ENCODE results near the gene PRDX2. TPM values are rescaled to one million over a fixed set of nuclear protein-coding genes. Genes with fewer than 3 reads are reported as not detected.
"Not testable (repeated sequence)": the region's sequence is repeated elsewhere in the genome, so short reads cannot be mapped to it uniquely, and the experiment has no call there.

PRDX2 gene
- not detected in 2 replicates for total RNA-seq (2014; rRNA removed; shearing (Covaris generic))

DNA sequence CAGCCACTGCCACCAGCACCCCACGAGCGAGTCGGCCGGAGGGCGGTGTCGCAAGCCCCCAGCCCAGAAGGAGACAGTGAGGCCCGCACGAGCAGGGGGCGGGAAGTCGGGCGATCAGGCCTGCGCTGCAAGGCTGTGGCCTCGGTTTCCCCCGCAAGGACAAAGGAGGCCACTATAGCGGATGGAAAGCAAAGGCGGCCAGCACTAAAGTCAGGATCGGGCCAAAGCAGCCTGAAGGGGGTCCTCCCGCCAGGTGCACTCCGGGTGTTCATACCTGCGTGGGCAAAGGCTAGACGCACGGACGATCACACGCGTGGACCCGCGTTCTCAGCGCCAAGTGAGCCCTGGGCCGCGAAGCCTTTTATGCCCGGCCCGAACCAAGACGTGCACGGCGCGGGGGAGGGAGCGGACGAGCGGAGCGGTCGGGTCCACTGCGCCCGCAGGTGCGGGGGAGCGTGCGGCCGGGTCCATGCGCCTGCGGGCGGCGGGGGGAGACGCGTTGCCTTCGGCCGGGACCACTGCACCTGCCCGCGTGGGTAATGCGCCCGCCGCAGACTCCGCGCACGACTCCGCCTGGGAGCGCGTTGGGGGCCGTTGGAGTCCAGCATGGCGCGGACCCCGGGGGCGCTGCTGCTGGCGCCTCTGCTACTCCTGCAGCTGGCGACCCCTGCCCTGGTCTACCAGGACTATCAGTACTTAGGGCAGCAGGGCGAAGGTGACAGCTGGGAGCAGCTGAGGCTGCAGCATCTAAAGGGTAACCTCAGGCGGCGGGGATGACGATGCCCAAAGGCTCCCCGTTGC, at the start of gene PRDX2, which contains the start of gene THSD8:
PRDX2 (minus strand) TSS at position 335 of the 801 bp plus-strand sequence. CDS start 539 bp downstream, outside the sequence.
THSD8 (plus strand) TSS at position 604 of the 801 bp plus-strand sequence; CDS start at position 607, 3 bp downstream.
- no peak for DNase-seq (ENCODE audit: low spot score)

DNA sequence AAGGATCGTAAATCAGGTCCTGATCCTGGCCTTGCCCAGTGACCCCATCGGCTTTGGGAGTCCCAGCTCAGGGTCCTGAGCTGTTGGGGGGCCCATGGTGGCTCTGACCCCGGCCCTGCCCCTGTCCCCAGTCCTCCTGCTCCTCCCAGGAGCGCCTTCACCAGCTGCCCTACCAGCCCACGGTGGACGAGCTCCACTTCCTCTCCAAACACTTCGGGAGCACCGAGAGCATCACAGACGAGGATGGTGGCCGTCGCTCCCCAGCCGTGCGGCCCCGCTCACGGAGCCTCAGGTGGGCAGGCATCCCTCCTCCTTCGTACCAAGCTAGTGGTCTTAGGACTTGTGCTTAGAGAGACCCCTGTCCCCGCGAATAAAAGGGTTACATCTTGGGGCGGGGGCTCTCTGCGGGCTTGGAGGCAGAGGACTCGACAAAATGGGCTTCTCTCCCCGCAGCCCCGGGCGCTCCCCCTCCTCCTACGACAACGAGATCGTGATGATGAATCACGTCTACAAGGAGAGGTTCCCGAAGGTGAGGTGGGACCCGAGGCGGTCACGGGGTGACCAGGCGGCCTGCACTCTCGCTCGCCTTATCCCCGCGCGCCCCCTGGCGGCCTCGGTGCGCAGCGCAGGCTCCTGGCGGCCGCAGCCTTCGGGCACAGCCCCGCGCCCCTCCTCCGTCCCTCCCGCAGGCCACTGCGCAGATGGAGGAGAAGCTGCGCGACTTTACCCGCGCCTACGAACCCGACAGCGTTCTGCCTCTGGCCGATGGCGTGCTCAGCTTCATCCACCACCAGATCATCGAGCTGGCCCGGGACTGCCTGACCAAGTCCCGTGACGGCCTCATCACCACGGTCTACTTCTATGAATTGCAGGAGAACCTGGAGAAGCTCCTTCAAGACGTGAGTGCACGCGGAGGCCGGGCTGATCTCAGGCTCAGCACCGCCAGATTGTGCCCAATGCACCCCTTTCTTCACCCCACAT, 45.8 kb upstream of the PRDX2 start:
- DNase-seq (ENCODE audit: low spot score) = peak; percentile 86

DNA sequence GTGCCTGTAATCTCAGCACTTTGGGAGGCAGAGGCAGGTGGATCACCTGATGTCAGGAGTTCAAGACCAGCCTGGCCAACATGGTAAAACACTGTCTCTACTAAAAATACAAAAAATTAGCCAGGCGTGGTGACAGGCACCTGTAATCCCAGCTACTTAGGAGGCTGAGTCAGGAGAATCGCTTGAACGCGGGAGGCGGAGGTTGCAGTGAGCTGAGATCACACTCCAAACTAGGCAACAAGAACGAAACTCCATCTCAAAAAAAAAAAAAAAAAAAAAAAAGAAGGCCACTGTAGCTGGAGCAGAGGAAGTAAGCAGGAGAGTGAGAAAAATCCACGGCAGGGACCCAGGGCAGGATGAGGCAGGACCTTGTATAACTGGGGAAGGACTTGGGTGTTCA, 45.0 kb upstream of the PRDX2 start:
- DNase-seq (ENCODE audit: low spot score) = not testable (repeated sequence)

DNA sequence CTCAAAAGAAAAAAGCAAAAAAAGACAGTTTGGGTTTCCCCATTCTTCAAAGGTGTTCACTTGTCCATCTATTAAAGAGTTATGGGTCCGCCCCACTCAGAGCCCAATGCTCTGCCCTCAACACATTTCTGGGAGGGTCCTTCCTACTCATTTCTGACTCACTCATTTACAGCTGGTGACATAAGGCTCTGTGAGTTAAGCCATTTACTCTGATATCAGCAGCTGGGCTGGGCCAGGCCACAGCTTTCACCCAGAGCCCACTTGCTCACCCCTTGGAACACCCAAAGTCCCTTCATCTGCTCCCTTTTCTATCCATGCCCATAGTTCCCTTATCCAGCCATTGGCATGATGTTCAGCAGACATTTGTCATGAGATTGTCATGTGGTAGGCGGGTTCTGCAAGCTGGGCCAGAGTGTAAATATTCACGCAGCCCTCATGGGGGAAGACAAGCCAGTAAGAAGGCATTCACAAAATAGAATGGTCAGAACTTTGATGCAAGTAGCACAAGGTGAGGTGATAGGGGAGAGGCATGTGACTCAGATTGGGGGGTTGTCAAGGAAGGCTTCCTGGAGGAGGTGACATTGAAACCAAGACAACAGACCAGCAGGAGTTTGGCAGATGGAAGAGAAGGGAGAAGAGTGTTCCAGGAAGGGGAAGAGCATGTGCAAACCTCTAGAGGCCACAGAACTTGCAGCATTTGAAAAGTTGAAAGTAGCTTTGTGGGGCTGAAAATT, 42.6 kb upstream of the PRDX2 start:
- peak; percentile 37 for DNase-seq (ENCODE audit: low spot score)

DNA sequence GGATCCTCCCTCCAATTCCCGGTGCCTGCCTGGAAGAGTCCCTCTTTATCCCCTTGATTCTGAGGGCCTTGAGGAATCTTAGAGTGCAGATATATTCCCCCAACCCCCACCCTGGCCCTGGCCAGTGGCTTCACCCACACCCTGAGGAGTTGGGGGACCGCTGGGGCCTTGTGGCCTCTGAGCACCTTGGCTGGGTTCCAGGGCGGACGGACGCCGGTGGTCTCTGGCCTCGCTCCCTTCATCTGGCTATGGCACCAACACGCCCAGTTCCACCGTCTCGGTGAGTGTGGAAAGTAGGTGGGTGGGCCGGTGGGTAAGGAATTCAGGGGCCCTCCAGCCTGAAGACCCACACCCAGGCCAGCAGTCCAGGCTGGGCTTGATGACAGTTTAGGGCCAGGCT, 41.7 kb upstream of the PRDX2 start:
- no peak for DNase-seq (ENCODE audit: low spot score)

DNA sequence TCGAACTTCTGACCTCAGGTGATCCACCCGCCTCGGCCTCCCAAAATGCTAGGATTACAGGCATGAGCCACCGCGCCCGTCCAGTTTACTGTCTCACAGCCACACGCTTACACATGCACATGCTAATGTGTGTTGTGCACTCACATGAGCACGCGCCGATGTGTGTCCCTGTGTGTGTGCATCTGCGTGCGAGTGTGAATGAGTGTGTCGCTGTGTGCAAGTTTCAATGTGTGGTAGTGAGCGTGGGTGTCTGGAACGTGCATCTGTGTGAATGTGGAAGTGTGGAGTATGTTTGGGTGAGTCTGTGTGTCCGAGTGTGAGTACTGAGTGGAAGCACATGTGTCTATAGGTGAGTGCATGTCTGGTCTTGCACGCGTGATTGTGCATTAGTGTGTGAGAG, 40.9 kb upstream of the PRDX2 start:
- DNase-seq (ENCODE audit: low spot score) = no peak

DNA sequence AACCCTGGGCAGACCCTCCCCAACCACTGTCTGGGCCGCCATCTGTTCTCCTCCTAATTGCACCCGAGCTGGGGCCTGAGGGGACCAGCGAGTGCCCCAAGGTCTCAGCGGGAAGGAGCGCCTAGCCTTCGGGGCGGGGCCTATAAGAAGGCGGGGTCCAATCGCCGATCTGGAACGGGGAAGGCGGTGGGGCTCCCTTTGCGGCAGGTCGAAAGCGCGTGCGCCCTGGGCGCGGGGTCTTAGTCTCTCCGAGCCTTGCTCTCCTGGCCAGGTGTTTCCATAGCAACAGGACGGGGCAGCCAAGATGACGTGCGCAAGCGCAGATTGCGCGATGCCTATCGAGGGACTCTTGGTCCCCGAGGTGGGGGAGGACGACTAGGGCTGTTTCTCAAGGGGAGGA, 39.5 kb upstream of the PRDX2 start:
- DNase-seq (ENCODE audit: low spot score) = no peak

DNA sequence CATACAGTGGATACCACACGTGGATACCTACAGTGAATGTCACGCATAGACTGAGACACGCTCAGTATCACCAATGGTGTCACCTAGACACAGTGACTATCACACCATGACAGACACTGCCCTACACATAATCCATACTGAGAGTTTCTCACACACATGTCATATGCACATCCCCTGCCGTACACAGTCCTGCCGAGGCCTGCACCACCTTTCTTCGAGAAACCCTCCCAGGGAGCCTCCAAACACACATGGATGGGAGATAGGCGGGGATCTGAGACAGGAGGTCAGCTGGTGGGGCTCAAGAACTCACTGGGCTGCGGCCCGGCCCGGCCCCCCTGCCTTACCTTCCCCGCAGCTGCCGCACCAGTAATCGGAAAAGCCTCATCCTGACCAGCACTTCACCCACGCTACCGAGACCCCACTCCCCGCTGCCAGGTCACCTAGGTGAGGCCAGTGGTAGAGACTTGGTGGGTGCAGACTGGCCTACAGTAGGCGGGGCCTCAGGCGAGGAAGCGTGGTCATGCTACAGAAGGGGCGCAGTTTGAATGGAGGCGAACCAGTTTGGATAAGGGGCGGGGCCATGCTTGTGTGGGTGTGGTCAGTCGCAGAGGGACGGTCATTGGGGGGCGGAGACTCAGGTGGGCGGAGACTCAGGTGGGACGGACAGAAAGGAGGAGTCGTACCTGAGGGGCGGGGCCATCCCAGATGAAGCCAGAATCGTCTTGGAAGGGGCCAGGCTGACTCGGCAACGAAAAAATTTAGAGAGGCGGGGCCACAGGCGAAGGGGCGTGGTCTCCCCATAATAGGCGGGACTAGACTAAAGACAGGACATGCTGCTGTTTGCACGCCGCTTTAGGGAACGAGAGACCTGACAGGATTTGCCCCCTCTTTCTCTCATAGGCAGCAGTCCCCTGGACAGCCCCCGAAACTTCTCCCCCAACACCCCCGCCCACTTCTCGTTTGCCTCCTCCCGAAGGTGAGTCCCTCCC, 38.8 kb upstream of the PRDX2 start:
- peak; percentile 57 for DNase-seq (ENCODE audit: low spot score)

DNA sequence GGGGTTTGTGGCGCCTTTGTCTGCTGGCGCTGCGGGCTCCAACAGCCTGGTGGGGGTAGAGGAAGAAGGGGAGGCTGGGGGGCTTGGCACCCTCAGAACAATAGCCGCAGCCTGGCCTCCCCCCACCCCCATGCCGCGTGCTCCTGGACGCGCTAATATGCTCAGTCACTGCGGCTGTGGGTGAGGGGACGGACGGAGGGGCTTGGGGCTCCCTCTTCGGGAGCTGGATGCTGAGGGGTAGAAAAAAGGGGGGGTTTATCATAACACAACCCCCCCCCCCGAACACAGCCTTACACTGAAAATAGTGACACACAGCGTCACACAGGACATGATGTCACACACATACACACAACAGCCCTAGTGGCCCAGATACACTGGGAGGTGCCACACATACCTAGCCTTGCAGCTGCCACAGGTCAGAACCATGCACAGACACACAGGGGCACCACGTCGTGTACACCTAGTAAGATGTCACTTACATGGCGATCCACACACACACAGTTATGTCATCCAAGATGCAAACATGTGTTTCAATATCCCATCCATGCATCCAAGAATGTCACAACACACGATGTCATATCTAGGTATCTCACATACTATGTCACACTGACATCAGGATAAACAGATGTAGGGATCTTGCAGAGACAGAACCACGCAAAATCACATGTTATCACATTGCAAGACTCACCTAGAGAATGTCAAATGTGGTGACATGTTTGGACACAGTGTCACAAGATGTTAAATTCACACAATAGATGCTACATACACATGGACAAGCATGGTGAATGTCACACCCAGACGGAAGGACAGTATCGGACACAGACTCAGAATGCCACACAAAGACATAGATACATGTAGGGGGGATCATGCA, 37.5 kb upstream of the PRDX2 start:
- DNase-seq (ENCODE audit: low spot score) = no peak

DNA sequence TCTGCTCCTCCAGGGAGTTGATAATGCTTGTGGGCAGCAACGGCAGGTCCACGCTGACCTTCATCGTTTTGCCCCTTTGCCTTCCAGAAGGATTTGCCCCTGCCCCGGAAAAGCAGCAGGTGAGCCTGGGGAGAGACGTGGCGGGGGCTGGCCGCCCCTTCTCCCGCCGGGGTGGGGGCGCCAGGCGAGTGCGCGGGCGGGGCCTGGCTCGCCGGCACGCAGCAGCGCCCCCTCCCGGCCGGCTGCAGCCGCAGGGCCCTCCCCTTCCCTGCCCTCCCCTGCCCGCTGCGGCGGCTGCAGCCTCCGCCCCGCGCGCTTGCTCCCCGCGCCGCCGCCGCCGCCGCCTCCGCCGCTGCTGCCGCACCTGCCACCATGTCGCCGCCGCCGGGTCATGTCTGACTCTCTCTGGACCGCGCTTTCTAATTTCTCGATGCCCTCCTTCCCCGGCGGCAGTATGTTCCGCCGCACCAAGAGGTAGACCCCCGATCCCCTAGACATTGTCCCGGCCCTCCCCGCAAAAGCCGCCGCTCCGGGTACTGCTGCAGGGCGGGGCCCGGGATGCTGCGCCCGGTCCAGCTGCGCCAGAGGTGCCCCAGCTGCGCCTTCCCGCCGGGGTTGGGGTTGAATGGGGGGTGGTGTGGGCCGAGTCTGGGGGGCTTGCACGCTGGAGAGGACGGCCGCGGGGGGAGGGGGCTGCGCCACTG, 36.7 kb upstream of the PRDX2 start, which contains the start of gene MAST1:
MAST1 (plus strand) TSS at position 334 of the 704 bp plus-strand sequence; CDS start at position 392, 58 bp downstream.
- DNase-seq (ENCODE audit: low spot score) = no peak

DNA sequence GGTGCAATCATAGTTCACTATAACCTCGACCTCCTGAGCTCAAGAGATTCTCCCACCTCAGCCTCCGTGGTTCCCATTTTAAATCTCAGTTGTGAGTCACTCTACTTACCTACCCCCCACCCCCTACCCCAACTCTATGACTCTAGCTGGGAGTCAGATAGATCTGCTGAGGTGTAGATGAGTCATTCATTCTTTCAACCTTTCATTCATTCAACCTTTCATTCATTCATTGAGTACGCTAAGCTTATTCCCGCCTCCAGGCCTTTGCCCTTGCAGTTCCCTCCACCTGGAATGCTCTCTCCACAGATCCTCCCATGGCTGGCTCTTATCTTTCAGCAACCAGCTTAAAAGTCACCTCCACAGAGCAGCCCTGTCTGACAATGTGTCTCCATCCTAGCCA, 35.6 kb upstream of the PRDX2 start:
- DNase-seq (ENCODE audit: low spot score) = no peak

DNA sequence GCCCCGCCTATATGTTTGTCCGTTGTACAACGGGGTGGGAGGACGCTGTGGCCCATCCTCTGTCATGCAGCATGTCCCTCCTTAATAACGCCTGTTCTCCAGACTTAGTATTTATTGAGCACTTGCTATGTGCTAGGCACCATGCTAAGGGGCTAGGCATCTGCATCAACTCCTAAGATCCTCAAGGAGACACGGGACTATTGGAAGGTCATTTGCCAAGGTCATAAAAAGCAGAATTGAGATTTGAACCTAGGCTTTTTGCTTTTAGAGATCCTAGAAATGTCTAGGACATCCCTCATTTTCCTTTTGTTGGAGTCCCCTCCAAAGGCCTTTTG, 34.9 kb upstream of the PRDX2 start:
- no peak for DNase-seq (ENCODE audit: low spot score)

DNA sequence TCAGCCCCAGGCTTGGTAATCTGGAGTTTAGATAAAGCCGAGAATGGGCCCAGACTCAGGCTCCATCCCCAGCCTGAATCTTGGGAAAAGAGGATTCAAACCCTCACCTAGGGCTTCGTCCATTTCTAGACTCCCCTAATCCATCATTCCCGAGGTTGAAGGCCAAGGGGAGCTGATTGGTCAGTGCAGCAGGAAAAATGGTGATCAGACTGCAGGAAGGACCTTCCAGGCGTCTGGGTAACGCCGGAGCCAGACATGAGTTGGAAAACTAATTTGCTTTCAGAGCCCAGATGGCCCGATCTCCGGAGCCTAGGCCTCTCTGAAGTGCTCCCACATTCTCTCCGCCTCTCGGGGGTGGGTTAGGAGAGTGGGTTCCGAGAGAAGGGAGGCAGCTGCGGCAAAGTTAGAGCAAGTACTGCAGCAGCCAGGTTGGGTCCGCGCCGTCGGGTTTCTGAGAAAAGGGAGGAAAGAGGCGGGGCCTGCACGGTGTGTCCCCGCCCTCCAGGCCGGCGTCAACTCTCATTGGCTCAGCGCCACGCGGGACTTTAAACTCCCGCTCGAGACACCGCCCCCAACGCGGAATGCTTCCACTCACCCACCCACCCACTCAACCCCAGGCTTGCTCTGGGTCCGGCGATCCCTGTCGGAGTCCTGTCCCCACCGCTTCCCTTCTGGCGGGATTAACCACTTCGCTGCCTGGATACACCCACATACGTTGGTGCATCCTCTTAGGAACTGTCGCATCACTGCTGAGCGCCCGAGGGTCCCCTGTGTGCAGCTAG, 33.6 kb upstream of the PRDX2 start:
- no peak for DNase-seq (ENCODE audit: low spot score)

DNA sequence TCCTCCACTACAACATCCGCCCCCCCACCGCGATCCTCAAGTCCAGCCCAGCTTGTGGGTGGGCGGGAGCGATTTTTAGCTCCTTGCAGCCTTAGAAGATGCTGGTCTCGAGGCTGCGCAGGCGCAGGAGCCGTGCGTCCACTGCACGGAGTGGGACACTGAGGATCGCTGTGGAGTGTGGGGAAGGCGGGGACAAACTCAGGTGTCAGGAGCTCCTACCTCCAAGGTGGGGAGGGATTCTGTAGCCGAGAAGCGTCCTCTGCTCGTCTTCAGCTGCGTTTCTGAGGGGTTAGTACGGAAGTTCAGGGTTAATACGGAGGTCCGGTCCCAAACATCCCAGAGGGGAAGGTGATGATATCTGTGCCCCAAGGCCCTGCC, 33.0 kb upstream of the PRDX2 start, which contains the start of gene RTBDN:
RTBDN (minus strand) TSS at position 14 of the 378 bp plus-strand sequence. CDS start 4,600 bp downstream, outside the sequence.
- DNase-seq (ENCODE audit: low spot score) = no peak

DNA sequence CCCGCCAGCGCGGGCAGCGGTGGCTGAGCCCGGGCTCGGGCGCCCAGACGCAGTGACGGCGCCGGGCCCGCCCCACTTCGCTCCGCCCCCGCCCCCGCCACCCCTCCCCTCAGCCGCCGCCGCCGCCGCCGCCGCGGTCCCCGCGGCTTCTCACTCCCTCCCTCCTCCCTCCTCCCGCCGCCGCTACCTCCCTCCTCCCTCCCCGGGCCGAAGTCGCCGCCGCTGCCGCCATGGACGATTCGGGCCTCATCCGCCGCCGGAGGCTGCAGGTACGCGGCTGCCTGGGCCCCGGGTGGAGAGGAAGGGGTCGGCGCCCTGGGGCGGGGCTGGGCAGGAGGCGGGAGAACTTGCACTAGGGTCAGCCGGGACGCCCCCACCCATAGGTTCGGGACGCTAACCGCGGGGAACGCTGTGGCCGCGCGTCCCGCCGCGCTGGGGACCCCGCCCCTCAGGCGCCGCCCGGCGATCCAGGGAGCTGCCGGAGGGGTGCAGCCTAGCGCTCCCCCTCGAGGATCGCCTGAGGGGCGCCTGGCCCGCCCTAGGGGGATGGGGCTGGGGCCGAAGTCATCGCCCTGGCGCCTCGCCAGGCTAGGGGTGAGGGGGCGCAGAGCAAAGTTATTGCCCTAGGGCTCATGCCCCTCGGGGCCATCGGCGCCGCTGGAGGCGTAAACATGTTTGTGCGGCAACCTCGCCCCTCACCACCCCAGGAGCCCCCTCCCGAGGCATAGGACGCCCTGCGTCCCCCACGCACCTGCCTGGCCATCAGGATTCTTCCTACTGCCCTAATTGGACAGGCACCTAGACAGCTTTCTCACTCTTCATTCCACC, 32.4 kb upstream of the PRDX2 start:
- no peak for DNase-seq (ENCODE audit: low spot score)

DNA sequence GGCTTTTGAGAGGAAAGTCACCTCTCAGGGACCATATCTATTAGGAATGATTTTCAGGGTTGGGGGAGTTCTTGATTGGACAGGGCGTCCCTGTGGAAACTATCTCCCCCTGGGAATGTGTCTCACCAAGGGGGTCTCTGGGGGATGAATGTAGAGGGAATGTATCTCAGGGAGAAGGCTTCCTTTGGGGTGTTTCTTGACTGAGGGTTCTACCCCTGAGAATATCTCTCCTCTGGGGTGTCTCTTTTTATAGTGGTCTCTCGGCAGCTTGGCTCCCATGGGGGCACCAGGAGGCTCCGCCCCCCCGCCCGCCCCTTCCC, 31.8 kb upstream of the PRDX2 start:
- no peak for DNase-seq (ENCODE audit: low spot score)

DNA sequence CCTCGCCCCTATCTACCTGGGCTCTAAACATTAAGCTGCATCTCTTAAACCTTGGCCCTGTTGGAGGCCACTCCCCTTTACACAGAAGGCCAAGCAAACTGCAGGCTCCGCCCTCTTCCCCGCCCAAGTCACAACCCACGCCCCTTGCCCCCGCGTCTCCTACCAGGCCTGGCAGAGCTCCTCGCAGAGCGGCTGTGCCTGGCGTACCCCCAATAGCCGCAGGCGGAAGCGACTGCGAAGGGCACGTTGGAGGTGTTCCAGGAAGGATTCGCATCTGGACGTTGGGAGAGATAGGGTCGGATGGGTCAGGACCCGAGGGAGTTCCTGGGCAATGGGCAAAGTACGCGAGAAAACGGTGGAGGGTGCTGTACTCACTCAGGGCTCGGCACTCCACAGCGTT, 26.9 kb upstream of the PRDX2 start:
- no peak for DNase-seq (ENCODE audit: low spot score)

All from A172 (cell line).